Fibroblast of mammary gland (primary cell): ENCODE measurements around the gene PAK1IP1.

Source experiments
- DNase-seq: peaks from one replicate; pipeline ENCODE4 v3.0.0-alpha.2; 2010; ENCODE audit warnings: low read depth
- H3K4me3 ChIP-seq: 2 replicates; pipeline ENCODE4 v1.5.1; 2011; ENCODE audit warnings: low read depth, mild to moderate bottlenecking, low read length, moderate library complexity; ENCODE audit not compliant: control insufficient read depth
- CTCF ChIP-seq: conservative IDR thresholded peaks from 2 replicates; pipeline ENCODE4 v1.5.1; 2011; ENCODE audit warnings: low read depth, low read length, inconsistent platforms; ENCODE audit not compliant: control insufficient read depth, insufficient read depth

Gene PAK1IP1

GRCh38 chr6:10684618-10685017 lies 10.2 kb upstream of the PAK1IP1 start:
- no peak overlapping the region for H3K4me3 ChIP-seq
- no peak for DNase-seq
- no peak for TF ChIP-seq CTCF

GRCh38 chr6:10685092-10685915 lies 9.5 kb upstream of the PAK1IP1 start:
- DNase-seq = no peak
- no peak for TF ChIP-seq CTCF
- no peak overlapping the region for H3K4me3 ChIP-seq

- TF ChIP-seq CTCF = no peak
- no peak for DNase-seq
- no peak overlapping the region for H3K4me3 ChIP-seq
Observed at GRCh38 chr6:10686901-10687300, 7.9 kb upstream of the PAK1IP1 start.

- DNase-seq = no peak
- TF ChIP-seq CTCF = no peak
- no peak overlapping the region for H3K4me3 ChIP-seq
Observed at GRCh38 chr6:10687582-10687981, 7.2 kb upstream of the PAK1IP1 start.

- no peak for DNase-seq
- TF ChIP-seq CTCF = no peak
- no peak overlapping the region for H3K4me3 ChIP-seq
Observed at GRCh38 chr6:10690651-10691445, 3.9 kb upstream of the PAK1IP1 start.

GRCh38 chr6:10692965-10693538 lies 1.7 kb upstream of the PAK1IP1 start:
- TF ChIP-seq CTCF = no peak
- no peak for DNase-seq
- H3K4me3 ChIP-seq = no peak overlapping the region
